CD14-positive monocyte (primary cell): ENCODE data around the gene MRPL10. TPM values are rescaled to one million over a fixed set of nuclear protein-coding genes. Genes with fewer than 3 reads are reported as not detected.

ENCODE experiments used
- DNase-seq, 3 donors: peaks; one replicate each; pipeline ENCODE4 v3.0.0-alpha.2; 2011 to 2022
- H2AFZ ChIP-seq: 2 replicates; pipeline ENCODE4 v1.6.0; 2012; ENCODE audit warnings: mild to moderate bottlenecking, low read depth, low read length, inconsistent platforms; ENCODE audit not compliant: insufficient read depth, poor library complexity, severe bottlenecking
- H3K27ac ChIP-seq, 2 donors: 1 replicate in 1 of 2; 2 replicates in 1 of 2; pipeline ENCODE4 v1.5.1; 2012 to 2013; ENCODE audit warnings: low read length in 2 of 2, control low read depth in 1 of 2, inconsistent platforms in 1 of 2, low read depth in 1 of 2, mild to moderate bottlenecking in 1 of 2
- H3K27me3 ChIP-seq, 2 donors: one replicate each; pipeline versions ENCODE4 v1.6.0 to v1.6.1; 2011 to 2013; ENCODE audit warnings: low read length in 2 of 2; ENCODE audit not compliant: control insufficient read depth in 2 of 2, insufficient read depth in 2 of 2
- H3K36me3 ChIP-seq, 2 donors: replicated peaks in 1 of 2; 1 replicate in 1 of 2; 2 replicates in 1 of 2; pipeline versions ENCODE4 v1.5.1 to v1.6.1; 2012 to 2013; ENCODE audit warnings: low read length in 2 of 2, control low read depth in 1 of 2, inconsistent platforms in 1 of 2, mild to moderate bottlenecking in 1 of 2; ENCODE audit not compliant: insufficient read depth in 2 of 2, control insufficient read depth in 1 of 2
- H3K4me1 ChIP-seq, 2 donors: 1 replicate in 1 of 2; 2 replicates in 1 of 2; pipeline versions ENCODE4 v1.5.1 to v1.6.1; 2012 to 2013; ENCODE audit warnings: low read length in 2 of 2, control low read depth in 1 of 2, inconsistent platforms in 1 of 2, mild to moderate bottlenecking in 1 of 2, moderate library complexity in 1 of 2; ENCODE audit not compliant: insufficient read depth in 2 of 2, control insufficient read depth in 1 of 2
- H3K4me2 ChIP-seq: replicated peaks from 2 replicates; pipeline ENCODE3; 2012; ENCODE audit warnings: low read length, moderate library complexity, mild to moderate bottlenecking; ENCODE audit not compliant: poor library complexity, severe bottlenecking; ENCODE audit errors: extremely low read depth
- H3K4me3 ChIP-seq, 3 experiments: fragments of 200-600 bp in 1 of 3; sonication (generic) in 1 of 3; replicated peaks in 1 of 3; 1 replicate in 2 of 3; 2 replicates in 1 of 3; pipeline ENCODE4 v1.5.1; 2011 to 2013; ENCODE audit warnings: low read length in 3 of 3, mild to moderate bottlenecking in 3 of 3, control low read depth in 2 of 3, low read depth in 2 of 3, inconsistent platforms in 1 of 3, moderate library complexity in 1 of 3
- H3K79me2 ChIP-seq: 2 replicates; pipeline ENCODE4 v1.6.0; 2012; ENCODE audit warnings: mild to moderate bottlenecking, control low read depth, inconsistent platforms, low read length, moderate library complexity; ENCODE audit not compliant: insufficient read depth
- H3K9ac ChIP-seq: 2 replicates; pipeline ENCODE4 v1.6.0; 2017; ENCODE audit warnings: low read length, mild to moderate bottlenecking; ENCODE audit not compliant: insufficient read depth, poor library complexity, severe bottlenecking
- H3K9me3 ChIP-seq, 2 donors: replicated peaks in 1 of 2; 1 replicate in 1 of 2; 2 replicates in 1 of 2; pipeline versions ENCODE4 v1.5.1 to v1.6.1; 2012 to 2013; ENCODE audit warnings: low read length in 2 of 2, control low read depth in 1 of 2; ENCODE audit not compliant: control insufficient read depth in 1 of 2, insufficient read depth in 1 of 2
- H4K20me1 ChIP-seq: 2 replicates; pipeline ENCODE4 v1.6.0; 2012; ENCODE audit warnings: mild to moderate bottlenecking, low read length, control low read depth, moderate library complexity; ENCODE audit not compliant: insufficient read depth
- H3K27ac Mint-ChIP-seq, 7 donors: one replicate each; pipeline ENCODE4 v1.8.0; 2020; ENCODE audit warnings: mild to moderate bottlenecking in 7 of 7, mixed read lengths in 7 of 7, moderate library complexity in 6 of 7, inconsistent platforms in 2 of 7
- H3K27me3 Mint-ChIP-seq, 3 donors: one replicate each; pipeline ENCODE4 v1.8.0; 2021 to 2022; ENCODE audit warnings: low read depth in 3 of 3, mild to moderate bottlenecking in 3 of 3, mixed read lengths in 3 of 3, moderate library complexity in 3 of 3, inconsistent platforms in 1 of 3
- H3K36me3 Mint-ChIP-seq, 2 donors: one replicate each; pipeline ENCODE4 v1.8.0; 2020; ENCODE audit warnings: mixed read lengths in 2 of 2, inconsistent platforms in 1 of 2, mild to moderate bottlenecking in 1 of 2
- H3K4me1 Mint-ChIP-seq: one replicate; pipeline ENCODE4 v1.8.0; 2020; ENCODE audit warnings: mild to moderate bottlenecking, mixed read lengths
- H3K4me3 Mint-ChIP-seq, 2 donors: one replicate each; pipeline ENCODE4 v1.8.0; 2020; ENCODE audit warnings: mild to moderate bottlenecking in 2 of 2, mixed read lengths in 2 of 2, moderate library complexity in 1 of 2
- H3K9me3 Mint-ChIP-seq, 7 donors: one replicate each; pipeline ENCODE4 v1.8.0; 2020 to 2022; ENCODE audit warnings: mixed read lengths in 7 of 7, mild to moderate bottlenecking in 6 of 7, moderate library complexity in 6 of 7, inconsistent platforms in 2 of 7
- CTCF ChIP-seq: fragments of 200-600 bp; IDR thresholded peaks from one replicate; pipeline ENCODE4 v1.8.0; 2022; ENCODE audit warnings: antibody characterized with exemption, mild to moderate bottlenecking
- WGBS: methylation state at CpG from one replicate; pipeline ENCODE4 v1.1.5; 2013; ENCODE audit warnings: missing lambda C conversion rate; ENCODE audit not compliant: insufficient coverage; 5-methylcytosine and 5-hydroxymethylcytosine counted together
- intact Hi-C, 2 donors: fragments of 100-400 bp; cut with micrococcal nuclease; formaldehyde crosslinking; loops; one replicate each; pipeline versions ENCODE4 v1.15.0 to v1.15.1; 2023
- polyA plus RNA-seq, 3 donors: library from polyadenylated mRNA; depleted of rRNA in 1 of 3; unstranded in 2 of 3; stranded (reverse) in 1 of 3; fragments of 300-500 nt in 2 of 3; fragments of >200 nt in 1 of 3; fragmentation: Illumina TruSeq in 2 of 3; gene quantifications; 1 replicate in 2 of 3; 2 replicates in 1 of 3; pipeline ENCODE4 v1.2.3, GENCODE V29; 2012 to 2021

Gene MRPL10
- polyA plus RNA-seq, 3 donors: 28.5 to 32.7 (median 32.6) TPM

DNA sequence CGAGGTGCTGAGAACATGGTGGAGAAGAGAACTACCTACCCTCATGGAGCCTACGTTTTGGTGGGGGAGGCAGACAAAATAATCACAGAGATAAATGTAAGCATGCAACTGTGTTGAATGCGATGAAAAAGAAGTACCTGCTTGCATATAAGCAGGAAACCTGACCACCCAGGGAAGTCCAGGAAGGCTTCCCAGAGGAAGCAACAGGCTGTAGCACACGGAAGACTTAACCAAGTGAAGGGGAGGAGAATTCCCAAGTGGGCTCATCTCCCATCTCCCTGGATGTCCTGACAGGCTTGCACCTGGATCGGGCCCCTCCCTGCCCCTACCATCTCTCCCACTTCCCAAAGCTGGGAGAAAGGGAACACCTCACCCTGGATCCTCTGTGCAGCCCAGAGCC lies 7.7 kb upstream of the MRPL10 start:
- peaks cover 35% of the 10 kb centered on the region for H3K4me1 Mint-ChIP-seq
- peaks cover 0 to 6% (median 0%) of the 10 kb centered on the region in 3 donors for H3K27me3 Mint-ChIP-seq
- 100% methylated on average over 1 of the region's 5 CpGs for WGBS

GRCh38 chr17:47838636-47839035 lies 7.3 kb upstream of the MRPL10 start:
- Mint-ChIP-seq H3K9me3 (no peaks in the 10 kb centered on the region), H3K4me1 (peaks cover 35% of the 10 kb centered on the region), H3K27me3 (peaks cover 0 to 5% (median 0%) of the 10 kb centered on the region in 3 donors), H3K27ac (no peak overlapping the region), H3K36me3 (peaks cover 23% of the 10 kb centered on the region in 2 donors), H3K4me3 (no peak overlapping the region)
- Histone ChIP-seq H3K9ac (no peak overlapping the region), H2AFZ (no peak overlapping the region), H3K4me1 (peaks cover 12 to 23% of the 10 kb centered on the region in 2 donors), H3K27ac (no peak overlapping the region), H3K27me3 (no peaks in the 10 kb centered on the region), H3K4me3 (no peak overlapping the region), H3K79me2 (no peaks in the 10 kb centered on the region), H3K9me3 (no peaks in the 10 kb centered on the region), H4K20me1 (no peaks in the 10 kb centered on the region), H3K4me2 (no peak overlapping the region), H3K36me3 (peaks cover 7 to 19% of the 10 kb centered on the region in 2 donors)
- whole genome bisulfite sequencing: 83% methylated on average over 1 of the region's 13 CpGs
- no peak for TF ChIP-seq CTCF
- no peak for DNase-seq
- intact Hi-C loops: loop anchor here in 1 of 2 donors (5.0 kb wide), 1 partner anchor 179 kb away; no protein-coding TSS in a partner anchor

More for the DNA sequence above, 7.7 kb upstream of the MRPL10 start:
- no peaks in the 10 kb centered on the region for H3K27me3 ChIP-seq
- no peak overlapping the region for H3K9ac ChIP-seq
- H4K20me1 ChIP-seq: no peaks in the 10 kb centered on the region
- peaks cover 12 to 23% of the 10 kb centered on the region in 2 donors for H3K4me1 ChIP-seq
- peak overlapping the region in 1 of 7 donors; percentile 47 for H3K27ac Mint-ChIP-seq
- peaks cover 23% of the 10 kb centered on the region in 2 donors for H3K36me3 Mint-ChIP-seq
- no peaks in the 10 kb centered on the region for H3K79me2 ChIP-seq
- H3K9me3 Mint-ChIP-seq: no peaks in the 10 kb centered on the region
- no peak overlapping the region for H2AFZ ChIP-seq
- H3K4me3 ChIP-seq: no peak overlapping the region
- intact Hi-C loops: loop anchor here in 1 of 2 donors (5.0 kb wide), 1 partner anchor 178 kb away; no protein-coding TSS in a partner anchor
- H3K4me2 ChIP-seq: no peak overlapping the region
- no peak overlapping the region for H3K27ac ChIP-seq
- no peak overlapping the region for H3K4me3 Mint-ChIP-seq
- no peak for TF ChIP-seq CTCF
- H3K36me3 ChIP-seq: peaks cover 7 to 19% of the 10 kb centered on the region in 2 donors
- H3K9me3 ChIP-seq: no peaks in the 10 kb centered on the region
- no peak for DNase-seq
